Measurements from ENCODE around the gene RAPGEF3.

RAPGEF3 gene

GRCh38 chr12:47807338-47807737 lies 48.7 kb upstream of the RAPGEF3 start (continued):
- TF ChIP-seq TSHZ2 (CRISPR knock-in tag; IDR thresholded peaks at IDR 0.05) (no peak), POU6F1 (CRISPR knock-in tag; IDR thresholded peaks at IDR 0.05; ENCODE audit: borderline replicate concordance, low read depth) (no peak)

- no peak for ATAC-seq
- no peak for TF ChIP-seq ZC3H10 (CRISPR knock-in tag; IDR thresholded peaks at IDR 0.05)
Observed at GRCh38 chr12:47805417-47805816, 46.7 kb upstream of the RAPGEF3 start.

GRCh38 chr12:47804171-47804570 lies 45.5 kb upstream of the RAPGEF3 start:
- TF ChIP-seq ARNTL (CRISPR knock-in tag; IDR thresholded peaks at IDR 0.05; ENCODE audit: borderline replicate concordance, low read depth) (no peak), TOX (CRISPR knock-in tag; IDR thresholded peaks at IDR 0.05; ENCODE audit: borderline replicate concordance) (no peak), ZNF70 (CRISPR knock-in tag; IDR thresholded peaks at IDR 0.05) (no peak), PPARA (CRISPR knock-in tag; IDR thresholded peaks at IDR 0.05; ENCODE audit: borderline replicate concordance) (no peak), TSHZ2 (CRISPR knock-in tag; IDR thresholded peaks at IDR 0.05) (no peak), ESRRG (CRISPR knock-in tag; IDR thresholded peaks at IDR 0.05) (no peak), OSR1 (CRISPR knock-in tag; IDR thresholded peaks at IDR 0.05) (no peak), ZNF8 (CRISPR knock-in tag; IDR thresholded peaks at IDR 0.05) (no peak), BACH2 (CRISPR knock-in tag; IDR thresholded peaks at IDR 0.05; ENCODE audit: borderline replicate concordance) (no peak), ZFP30 (CRISPR knock-in tag; IDR thresholded peaks at IDR 0.05) (no peak), PATZ1 (CRISPR knock-in tag; IDR thresholded peaks at IDR 0.05; ENCODE audit: borderline replicate concordance) (no peak)
- no peak for ATAC-seq

- no peak for ATAC-seq
- TF ChIP-seq ZNF8 (CRISPR knock-in tag; IDR thresholded peaks at IDR 0.05) (no peak), SNAI2 (CRISPR knock-in tag; IDR thresholded peaks at IDR 0.05) (no peak), CSRNP3 (CRISPR knock-in tag; IDR thresholded peaks at IDR 0.05) (no peak), BACH2 (CRISPR knock-in tag; IDR thresholded peaks at IDR 0.05; ENCODE audit: borderline replicate concordance) (no peak), ZFP3 (CRISPR knock-in tag; IDR thresholded peaks at IDR 0.05) (no peak), ZC3H10 (CRISPR knock-in tag; IDR thresholded peaks at IDR 0.05) (no peak), GLIS3 (CRISPR knock-in tag; IDR thresholded peaks at IDR 0.05) (no peak), TSHZ2 (CRISPR knock-in tag; IDR thresholded peaks at IDR 0.05) (no peak), ARNTL (CRISPR knock-in tag; IDR thresholded peaks at IDR 0.05; ENCODE audit: borderline replicate concordance, low read depth) (no peak), ESRRG (CRISPR knock-in tag; IDR thresholded peaks at IDR 0.05) (no peak), CREB5 (CRISPR knock-in tag; IDR thresholded peaks at IDR 0.05; ENCODE audit: low read depth) (no peak), ISL1 (CRISPR knock-in tag; IDR thresholded peaks at IDR 0.05) (no peak), PPARA (CRISPR knock-in tag; IDR thresholded peaks at IDR 0.05; ENCODE audit: borderline replicate concordance) (no peak)
Observed at GRCh38 chr12:47803191-47803875, 44.7 kb upstream of the RAPGEF3 start.
